Erythroblast (primary cell): Measurements from ENCODE around the gene FRMD4A.
"Not testable (repeated sequence)": the region's sequence is repeated elsewhere in the genome, so short reads cannot be mapped to it uniquely, and the experiment has no call there.

Experiments
- DNase-seq, 2 experiments: peaks; one replicate each; lab custom pipeline; 2025; lab: John Stamatoyannopoulos, UW
- GATA1 ChIP-seq: IDR thresholded peaks from 2 replicates; pipeline ENCODE4 v1.6.1; 2011; ENCODE audit warnings: low read depth, mild to moderate bottlenecking, control low read depth, low read length, moderate library complexity
- POLR2A ChIP-seq: IDR thresholded peaks from 2 replicates; pipeline ENCODE4 v1.6.1; 2011; ENCODE audit warnings: mild to moderate bottlenecking, low read length

The FRMD4A gene

DNA sequence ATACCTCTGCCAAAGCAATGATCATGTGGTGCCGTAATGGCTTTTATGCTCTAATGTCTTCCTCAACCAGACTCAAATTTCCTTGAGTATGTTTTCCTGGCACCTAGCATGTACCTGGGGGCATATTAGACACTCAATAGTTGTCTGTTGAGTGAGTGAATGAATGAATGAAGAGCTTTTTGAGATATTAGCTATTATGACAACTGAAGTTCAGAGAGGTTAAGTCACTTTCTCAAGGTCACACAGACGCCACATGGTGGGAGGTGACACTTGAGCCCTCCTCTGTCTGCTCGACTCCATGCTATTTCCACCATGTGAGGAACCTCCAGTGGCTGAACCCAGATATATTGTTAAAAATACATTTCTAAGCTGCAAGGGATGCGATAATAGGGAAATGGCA lies 611.9 kb downstream of the FRMD4A start:
- no peak for TF ChIP-seq GATA1
- TF ChIP-seq POLR2A = no peak

GRCh38 chr10:13717936-13718772 lies 612.6 kb downstream of the FRMD4A start:
- DNase-seq = peak; percentile 29 to 64
- TF ChIP-seq POLR2A (no peak), GATA1 (no peak)

More for the DNA sequence above, 611.9 kb downstream of the FRMD4A start:
- no peak for DNase-seq

DNA sequence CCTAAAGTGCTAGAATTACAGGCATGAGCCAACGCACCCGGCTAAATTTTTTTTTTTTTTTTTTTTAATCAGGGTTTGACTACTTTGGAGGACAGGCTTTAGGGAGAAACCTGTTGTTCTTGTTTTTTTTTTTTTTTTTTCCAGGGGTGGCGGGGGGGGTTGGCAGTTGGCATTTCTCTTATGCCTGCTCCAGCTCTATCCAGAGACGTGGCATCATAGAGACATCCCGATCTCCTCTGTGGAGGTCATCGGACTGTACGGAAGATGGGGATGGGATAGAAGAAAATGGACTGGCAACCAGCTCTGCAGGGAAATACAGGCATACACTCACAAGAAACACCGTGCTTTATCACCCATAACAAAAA lies 613.2 kb downstream of the FRMD4A start:
- DNase-seq = no peak
- TF ChIP-seq GATA1 (no peak), POLR2A (no peak)

- no peak for DNase-seq
- TF ChIP-seq GATA1 = no peak
- no peak for TF ChIP-seq POLR2A
Measured at GRCh38 chr10:13716081-13717071, 614.3 kb downstream of the FRMD4A start.

DNA sequence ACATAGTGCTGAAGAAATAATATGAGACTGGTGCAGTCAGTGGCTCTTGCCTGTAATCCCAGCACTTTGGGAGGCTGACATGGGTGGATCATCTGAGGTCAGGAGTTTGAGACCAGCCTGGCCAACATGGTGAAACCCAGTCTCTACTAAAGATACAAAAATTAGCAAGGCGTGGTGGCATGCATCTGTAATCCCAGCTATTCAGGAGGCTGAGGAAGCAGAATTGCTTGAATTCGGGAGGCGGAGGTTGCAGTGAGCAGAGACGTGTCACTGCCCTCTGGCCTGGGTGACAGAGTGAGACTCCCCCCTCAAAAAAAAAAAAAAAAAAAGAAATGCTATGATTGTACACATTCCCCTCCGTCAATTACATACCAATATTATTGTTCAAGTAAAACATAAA lies 615.1 kb downstream of the FRMD4A start:
- not testable (repeated sequence) for DNase-seq

DNA sequence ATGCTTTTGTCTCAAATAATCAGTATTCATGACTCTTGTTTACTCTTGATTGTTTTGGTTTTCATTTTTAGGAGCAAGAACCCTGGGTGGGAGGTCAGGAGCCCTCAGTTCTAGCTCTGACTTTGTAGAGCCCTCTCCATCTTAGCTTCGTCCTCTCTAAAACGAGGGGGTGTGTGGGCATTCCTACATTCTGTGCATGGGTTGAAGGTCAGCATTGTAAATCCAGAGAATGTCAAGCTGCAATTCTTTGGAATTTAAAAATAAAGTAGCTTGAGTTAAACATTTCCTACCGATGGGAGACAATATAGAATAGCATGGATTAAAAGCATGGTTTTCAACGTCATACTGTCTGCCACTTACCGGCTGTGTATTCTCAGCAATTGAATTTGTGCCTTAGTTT lies 615.6 kb downstream of the FRMD4A start:
- TF ChIP-seq POLR2A = no peak
- TF ChIP-seq GATA1 = no peak
- DNase-seq = no peak

DNA sequence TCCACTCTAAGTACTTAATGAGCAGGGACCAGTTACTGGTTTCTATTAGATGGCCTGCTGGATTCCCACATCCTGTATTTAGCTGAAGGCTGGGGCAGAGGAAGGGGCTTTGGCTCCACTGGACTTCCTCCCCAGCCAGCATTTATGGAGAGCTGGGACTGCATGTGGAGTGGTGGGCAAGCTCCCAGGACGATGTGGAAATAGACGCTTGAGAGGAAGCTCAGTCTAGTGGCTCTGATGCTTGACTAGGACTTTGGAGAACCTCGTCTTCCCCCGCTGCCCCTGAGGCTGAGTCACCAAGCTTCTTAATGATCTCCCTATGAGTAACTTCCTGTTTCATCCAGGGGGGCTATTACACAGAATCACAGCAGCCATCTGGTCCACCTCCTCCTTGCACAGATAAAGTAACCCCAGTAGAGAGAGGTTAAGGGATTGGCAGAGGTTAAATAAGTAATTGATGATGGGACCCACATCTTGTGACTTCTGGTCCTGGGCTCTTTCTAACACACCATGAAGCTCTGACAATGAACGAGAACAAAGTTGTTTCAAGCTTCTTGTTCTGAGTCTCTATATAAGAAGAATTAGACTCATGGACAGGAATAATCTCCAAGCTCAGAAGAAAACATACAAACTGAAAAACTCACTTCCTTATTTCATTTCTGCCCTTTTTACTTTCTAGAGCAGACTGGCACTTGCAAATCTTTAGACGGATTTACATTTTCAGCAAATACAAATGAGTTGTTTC lies 617.7 kb downstream of the FRMD4A start:
- peak; percentile 22 to 28 for DNase-seq
- TF ChIP-seq POLR2A = no peak
- TF ChIP-seq GATA1 = no peak

DNA sequence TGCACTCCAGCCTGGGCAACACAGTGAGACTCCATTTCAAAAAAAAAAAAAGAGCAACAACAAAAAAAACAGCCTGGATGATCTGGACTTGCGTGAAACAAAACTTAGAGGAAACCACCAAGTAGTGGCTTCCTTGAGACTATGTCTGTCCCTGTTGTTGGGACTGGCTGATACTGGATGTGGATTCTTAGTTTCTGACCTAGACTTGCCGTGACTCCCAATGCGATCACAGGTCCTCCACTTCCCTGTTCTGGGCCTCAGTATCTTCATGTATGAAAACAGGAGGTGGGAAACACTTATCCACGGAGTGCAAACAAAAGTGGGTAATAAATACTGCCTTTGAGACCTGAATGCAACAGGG lies 618.3 kb downstream of the FRMD4A start:
- TF ChIP-seq GATA1 (no peak), POLR2A (no peak)
- DNase-seq = no peak

DNA sequence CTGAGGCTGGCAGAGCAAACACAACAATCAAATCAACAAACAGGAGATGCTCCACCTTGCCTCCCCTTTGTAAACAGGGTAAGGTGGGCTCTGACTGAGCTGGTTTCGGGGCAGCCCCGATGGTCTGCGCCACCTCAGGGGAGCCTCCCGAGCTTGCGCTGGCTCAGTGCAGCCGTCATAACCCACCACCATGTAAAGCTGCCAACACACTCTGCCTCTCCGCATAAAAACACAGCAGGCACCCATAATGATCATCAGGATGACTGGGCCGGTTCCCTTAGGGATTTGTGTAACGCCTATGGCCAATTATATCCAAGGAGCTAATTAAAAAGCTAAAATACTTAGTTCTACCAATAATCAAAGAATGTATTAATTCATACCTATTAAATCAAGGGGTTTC lies 619.4 kb downstream of the FRMD4A start:
- TF ChIP-seq GATA1 = no peak
- TF ChIP-seq POLR2A = no peak
- DNase-seq = no peak

- TF ChIP-seq GATA1 = no peak
- no peak for TF ChIP-seq POLR2A
- no peak for DNase-seq
Measured at GRCh38 chr10:13709931-13710650, 620.6 kb downstream of the FRMD4A start.

- TF ChIP-seq GATA1 (no peak), POLR2A (no peak)
- DNase-seq = no peak
Measured at GRCh38 chr10:13708256-13708990, 622.3 kb downstream of the FRMD4A start.

- peak; percentile 82 to 89 for DNase-seq
- TF ChIP-seq GATA1 (no peak), POLR2A (peak; percentile 23)
Measured at GRCh38 chr10:13707156-13707881, 623.4 kb downstream of the FRMD4A start.
